Measurements from ENCODE around the gene ADCYAP1.

DNA sequence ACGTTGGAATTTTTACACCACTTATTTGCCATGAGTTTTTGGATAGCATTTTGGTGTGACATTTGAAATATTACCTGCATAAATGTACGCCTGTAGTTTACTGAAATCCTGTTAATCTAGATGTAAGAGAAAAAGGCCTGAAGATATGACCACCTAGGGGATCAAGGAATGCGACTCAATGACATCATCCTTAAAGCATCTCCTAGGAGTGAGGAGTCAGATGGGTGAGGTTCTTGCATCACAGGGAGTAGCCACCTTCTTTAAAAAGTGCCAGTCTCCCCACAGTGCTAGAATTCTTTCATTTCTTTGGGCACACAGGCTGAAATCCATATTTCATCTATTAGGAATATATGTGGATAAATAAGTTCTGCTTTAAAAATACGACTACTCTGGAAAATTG, 34.5 kb downstream of the ADCYAP1 start:
- TF ChIP-seq, protein P1, sequence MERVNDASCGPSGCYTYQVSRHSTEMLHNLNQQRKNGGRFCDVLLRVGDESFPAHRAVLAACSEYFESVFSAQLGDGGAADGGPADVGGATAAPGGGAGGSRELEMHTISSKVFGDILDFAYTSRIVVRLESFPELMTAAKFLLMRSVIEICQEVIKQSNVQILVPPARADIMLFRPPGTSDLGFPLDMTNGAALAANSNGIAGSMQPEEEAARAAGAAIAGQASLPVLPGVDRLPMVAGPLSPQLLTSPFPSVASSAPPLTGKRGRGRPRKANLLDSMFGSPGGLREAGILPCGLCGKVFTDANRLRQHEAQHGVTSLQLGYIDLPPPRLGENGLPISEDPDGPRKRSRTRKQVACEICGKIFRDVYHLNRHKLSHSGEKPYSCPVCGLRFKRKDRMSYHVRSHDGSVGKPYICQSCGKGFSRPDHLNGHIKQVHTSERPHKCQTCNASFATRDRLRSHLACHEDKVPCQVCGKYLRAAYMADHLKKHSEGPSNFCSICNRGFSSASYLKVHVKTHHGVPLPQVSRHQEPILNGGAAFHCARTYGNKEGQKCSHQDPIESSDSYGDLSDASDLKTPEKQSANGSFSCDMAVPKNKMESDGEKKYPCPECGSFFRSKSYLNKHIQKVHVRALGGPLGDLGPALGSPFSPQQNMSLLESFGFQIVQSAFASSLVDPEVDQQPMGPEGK (CRISPR knock-in tag; IDR thresholded peaks at IDR 0.05; ENCODE audit: borderline replicate concordance), result no peak
- TF ChIP-seq ISL1 (CRISPR knock-in tag; IDR thresholded peaks at IDR 0.05) (no peak), TCF4 (CRISPR knock-in tag; IDR thresholded peaks at IDR 0.05; ENCODE audit: borderline replicate concordance) (no peak), SNAI2 (CRISPR knock-in tag; IDR thresholded peaks at IDR 0.05) (no peak), ZFP3 (CRISPR knock-in tag; IDR thresholded peaks at IDR 0.05) (no peak), TOX (CRISPR knock-in tag; IDR thresholded peaks at IDR 0.05; ENCODE audit: borderline replicate concordance) (no peak), BACH2 (CRISPR knock-in tag; IDR thresholded peaks at IDR 0.05; ENCODE audit: borderline replicate concordance) (no peak), ARNTL (CRISPR knock-in tag; IDR thresholded peaks at IDR 0.05; ENCODE audit: borderline replicate concordance, low read depth) (no peak), ESRRG (CRISPR knock-in tag; IDR thresholded peaks at IDR 0.05) (no peak), ZFP30 (CRISPR knock-in tag; IDR thresholded peaks at IDR 0.05) (no peak)
- TF ChIP-seq, protein P2, sequence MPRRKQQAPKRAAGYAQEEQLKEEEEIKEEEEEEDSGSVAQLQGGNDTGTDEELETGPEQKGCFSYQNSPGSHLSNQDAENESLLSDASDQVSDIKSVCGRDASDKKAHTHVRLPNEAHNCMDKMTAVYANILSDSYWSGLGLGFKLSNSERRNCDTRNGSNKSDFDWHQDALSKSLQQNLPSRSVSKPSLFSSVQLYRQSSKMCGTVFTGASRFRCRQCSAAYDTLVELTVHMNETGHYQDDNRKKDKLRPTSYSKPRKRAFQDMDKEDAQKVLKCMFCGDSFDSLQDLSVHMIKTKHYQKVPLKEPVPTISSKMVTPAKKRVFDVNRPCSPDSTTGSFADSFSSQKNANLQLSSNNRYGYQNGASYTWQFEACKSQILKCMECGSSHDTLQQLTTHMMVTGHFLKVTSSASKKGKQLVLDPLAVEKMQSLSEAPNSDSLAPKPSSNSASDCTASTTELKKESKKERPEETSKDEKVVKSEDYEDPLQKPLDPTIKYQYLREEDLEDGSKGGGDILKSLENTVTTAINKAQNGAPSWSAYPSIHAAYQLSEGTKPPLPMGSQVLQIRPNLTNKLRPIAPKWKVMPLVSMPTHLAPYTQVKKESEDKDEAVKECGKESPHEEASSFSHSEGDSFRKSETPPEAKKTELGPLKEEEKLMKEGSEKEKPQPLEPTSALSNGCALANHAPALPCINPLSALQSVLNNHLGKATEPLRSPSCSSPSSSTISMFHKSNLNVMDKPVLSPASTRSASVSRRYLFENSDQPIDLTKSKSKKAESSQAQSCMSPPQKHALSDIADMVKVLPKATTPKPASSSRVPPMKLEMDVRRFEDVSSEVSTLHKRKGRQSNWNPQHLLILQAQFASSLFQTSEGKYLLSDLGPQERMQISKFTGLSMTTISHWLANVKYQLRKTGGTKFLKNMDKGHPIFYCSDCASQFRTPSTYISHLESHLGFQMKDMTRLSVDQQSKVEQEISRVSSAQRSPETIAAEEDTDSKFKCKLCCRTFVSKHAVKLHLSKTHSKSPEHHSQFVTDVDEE (CRISPR knock-in tag; IDR thresholded peaks at IDR 0.05), result no peak
- TF ChIP-seq, protein P3, sequence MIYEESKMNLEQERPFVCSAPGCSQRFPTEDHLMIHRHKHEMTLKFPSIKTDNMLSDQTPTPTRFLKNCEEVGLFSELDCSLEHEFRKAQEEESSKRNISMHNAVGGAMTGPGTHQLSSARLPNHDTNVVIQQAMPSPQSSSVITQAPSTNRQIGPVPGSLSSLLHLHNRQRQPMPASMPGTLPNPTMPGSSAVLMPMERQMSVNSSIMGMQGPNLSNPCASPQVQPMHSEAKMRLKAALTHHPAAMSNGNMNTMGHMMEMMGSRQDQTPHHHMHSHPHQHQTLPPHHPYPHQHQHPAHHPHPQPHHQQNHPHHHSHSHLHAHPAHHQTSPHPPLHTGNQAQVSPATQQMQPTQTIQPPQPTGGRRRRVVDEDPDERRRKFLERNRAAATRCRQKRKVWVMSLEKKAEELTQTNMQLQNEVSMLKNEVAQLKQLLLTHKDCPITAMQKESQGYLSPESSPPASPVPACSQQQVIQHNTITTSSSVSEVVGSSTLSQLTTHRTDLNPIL (CRISPR knock-in tag; IDR thresholded peaks at IDR 0.05; ENCODE audit: low read depth), result no peak
- TF ChIP-seq, protein P4, sequence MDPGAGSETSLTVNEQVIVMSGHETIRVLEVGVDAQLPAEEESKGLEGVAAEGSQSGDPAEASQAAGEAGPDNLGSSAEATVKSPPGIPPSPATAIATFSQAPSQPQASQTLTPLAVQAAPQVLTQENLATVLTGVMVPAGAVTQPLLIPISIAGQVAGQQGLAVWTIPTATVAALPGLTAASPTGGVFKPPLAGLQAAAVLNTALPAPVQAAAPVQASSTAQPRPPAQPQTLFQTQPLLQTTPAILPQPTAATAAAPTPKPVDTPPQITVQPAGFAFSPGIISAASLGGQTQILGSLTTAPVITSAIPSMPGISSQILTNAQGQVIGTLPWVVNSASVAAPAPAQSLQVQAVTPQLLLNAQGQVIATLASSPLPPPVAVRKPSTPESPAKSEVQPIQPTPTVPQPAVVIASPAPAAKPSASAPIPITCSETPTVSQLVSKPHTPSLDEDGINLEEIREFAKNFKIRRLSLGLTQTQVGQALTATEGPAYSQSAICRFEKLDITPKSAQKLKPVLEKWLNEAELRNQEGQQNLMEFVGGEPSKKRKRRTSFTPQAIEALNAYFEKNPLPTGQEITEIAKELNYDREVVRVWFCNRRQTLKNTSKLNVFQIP (CRISPR knock-in tag; IDR thresholded peaks at IDR 0.05; ENCODE audit: borderline replicate concordance, low read depth), result no peak
